Thyroid gland (tissue), 4 donors: ENCODE data around the gene PLPPR5.

Experiments used
- CTCF ChIP-seq, 6 experiments: fragments of 200-600 bp in 3 of 6; fragments of 450-650 bp in 3 of 6; sonication (generic) in 3 of 6; IDR thresholded peaks; one replicate each; pipeline ENCODE4 v1.5.1; 2016 to 2019; ENCODE audit warnings: antibody characterized with exemption in 6 of 6, mild to moderate bottlenecking in 2 of 6, inconsistent platforms in 1 of 6, moderate library complexity in 1 of 6
- POLR2A ChIP-seq, 2 donors: fragments of 450-650 bp; IDR thresholded peaks; one replicate each; pipeline ENCODE4 v1.6.1; 2017; ENCODE audit warnings: antibody characterized with exemption in 2 of 2, mild to moderate bottlenecking in 2 of 2, moderate library complexity in 1 of 2

GRCh38 chr1:98964198-98964597 lies 40.5 kb downstream of the PLPPR5 start:
- no peak for TF ChIP-seq CTCF (IDR thresholded peaks at IDR 0.05)
- no peak for TF ChIP-seq POLR2A (IDR thresholded peaks at IDR 0.05)
